Lower leg skin (tissue), 3 donors: Measurements from ENCODE around the gene TAF1.

ENCODE experiments used
- POLR2A ChIP-seq, 2 donors: fragments of 450-650 bp; IDR thresholded peaks; one replicate each; pipeline ENCODE4 v1.6.1; 2016 to 2017; ENCODE audit warnings: antibody characterized with exemption in 2 of 2, mild to moderate bottlenecking in 1 of 2, moderate library complexity in 1 of 2
- TF ChIP-seq, protein P1 (sequence below), 3 donors: fragments of 450-650 bp; IDR thresholded peaks; one replicate each; pipeline ENCODE4 v1.5.1; 2016; ENCODE audit warnings: antibody characterized with exemption in 3 of 3, mild to moderate bottlenecking in 3 of 3, moderate library complexity in 2 of 3

DNA sequence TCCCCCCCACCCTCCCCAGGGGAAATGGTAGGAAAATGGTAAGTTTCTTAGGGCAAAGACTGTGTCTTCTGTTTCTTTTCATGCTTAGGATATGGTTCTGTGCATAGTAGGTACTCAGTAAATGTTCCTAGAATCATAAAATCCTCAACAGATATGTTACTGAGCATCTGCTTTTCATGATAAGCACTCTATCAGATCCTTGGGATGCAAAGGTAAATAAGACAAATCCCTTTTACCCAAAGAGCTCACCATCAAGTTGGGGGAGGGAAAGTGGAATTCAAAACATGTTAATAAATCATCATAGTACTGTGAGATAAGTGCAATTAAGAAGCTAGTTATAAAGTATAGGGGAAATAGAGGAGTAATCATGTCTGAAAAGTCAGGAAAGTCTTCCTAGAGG is 98.8 kb downstream of the TAF1 start:
- TF ChIP-seq POLR2A (IDR thresholded peaks at IDR 0.05) = no peak
- TF ChIP-seq, protein P1, sequence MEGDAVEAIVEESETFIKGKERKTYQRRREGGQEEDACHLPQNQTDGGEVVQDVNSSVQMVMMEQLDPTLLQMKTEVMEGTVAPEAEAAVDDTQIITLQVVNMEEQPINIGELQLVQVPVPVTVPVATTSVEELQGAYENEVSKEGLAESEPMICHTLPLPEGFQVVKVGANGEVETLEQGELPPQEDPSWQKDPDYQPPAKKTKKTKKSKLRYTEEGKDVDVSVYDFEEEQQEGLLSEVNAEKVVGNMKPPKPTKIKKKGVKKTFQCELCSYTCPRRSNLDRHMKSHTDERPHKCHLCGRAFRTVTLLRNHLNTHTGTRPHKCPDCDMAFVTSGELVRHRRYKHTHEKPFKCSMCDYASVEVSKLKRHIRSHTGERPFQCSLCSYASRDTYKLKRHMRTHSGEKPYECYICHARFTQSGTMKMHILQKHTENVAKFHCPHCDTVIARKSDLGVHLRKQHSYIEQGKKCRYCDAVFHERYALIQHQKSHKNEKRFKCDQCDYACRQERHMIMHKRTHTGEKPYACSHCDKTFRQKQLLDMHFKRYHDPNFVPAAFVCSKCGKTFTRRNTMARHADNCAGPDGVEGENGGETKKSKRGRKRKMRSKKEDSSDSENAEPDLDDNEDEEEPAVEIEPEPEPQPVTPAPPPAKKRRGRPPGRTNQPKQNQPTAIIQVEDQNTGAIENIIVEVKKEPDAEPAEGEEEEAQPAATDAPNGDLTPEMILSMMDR (IDR thresholded peaks at IDR 0.05) = no peak
